AG04450 (cell line): ENCODE data around the gene MEF2A. TPM values are rescaled to one million over a fixed set of nuclear protein-coding genes. Genes with fewer than 3 reads are reported as not detected.

Experiments used
- CTCF ChIA-PET: fragments of 300-600, 350-600 bp; formaldehyde crosslinking; extraction: SDS; loops from one replicate; lab custom pipeline; 2022; ENCODE audit warnings: antibody characterized with exemption, inconsistent platforms; lab: Charles Lee
- POLR2A ChIA-PET: fragments of 350-600 bp; formaldehyde crosslinking; extraction: SDS; loops from one replicate; lab custom pipeline; 2021; ENCODE audit warnings: antibody characterized with exemption, inconsistent platforms; lab: Yijun Ruan, JAX
- DNase-seq: peaks from one replicate; pipeline ENCODE4 v3.0.0-alpha.2; 2011; ENCODE audit warnings: low read depth, low spot score
- H3K27ac ChIP-seq: one replicate; pipeline ENCODE4 v1.5.1; 2012; ENCODE audit warnings: low read depth, low read length, control low read depth
- H3K27me3 ChIP-seq: one replicate; pipeline ENCODE4 v1.6.0; 2012; ENCODE audit warnings: low read length; ENCODE audit not compliant: control insufficient read depth, insufficient read depth
- H3K4me3 ChIP-seq: 2 replicates; pipeline ENCODE4 v1.5.1; 2011; ENCODE audit warnings: mild to moderate bottlenecking, low read depth, low read length, control low read depth
- H3K9me3 ChIP-seq: 2 replicates; pipeline ENCODE4 v1.5.1; 2012; ENCODE audit warnings: low read length; ENCODE audit not compliant: control insufficient read depth, insufficient read depth
- polyA plus RNA-seq: library from polyadenylated mRNA; depleted of rRNA; stranded (reverse); fragments of >200 nt; gene quantifications from 2 replicates; pipeline ENCODE4 v1.2.3, GENCODE V29; 2011
- TF ChIP-seq, protein P1 (sequence below): IDR thresholded peaks from 2 replicates; pipeline ENCODE4 v1.5.1; 2011; ENCODE audit warnings: low read depth, low read length, control low read depth, inconsistent platforms

The MEF2A gene
- polyA plus RNA-seq, 1 experiment = 40.9 TPM

GRCh38 chr15:99696096-99696495, 130.3 kb downstream of the MEF2A start:
- POLR2A ChIA-PET = interaction anchor here (0.7 kb wide), 1 partner anchor 390 kb away, joined by 4 read pairs; no protein-coding TSS in a partner anchor
- H3K27me3 ChIP-seq = no peaks in the 10 kb centered on the region
- DNase-seq = no peak
- TF ChIP-seq, protein P1, sequence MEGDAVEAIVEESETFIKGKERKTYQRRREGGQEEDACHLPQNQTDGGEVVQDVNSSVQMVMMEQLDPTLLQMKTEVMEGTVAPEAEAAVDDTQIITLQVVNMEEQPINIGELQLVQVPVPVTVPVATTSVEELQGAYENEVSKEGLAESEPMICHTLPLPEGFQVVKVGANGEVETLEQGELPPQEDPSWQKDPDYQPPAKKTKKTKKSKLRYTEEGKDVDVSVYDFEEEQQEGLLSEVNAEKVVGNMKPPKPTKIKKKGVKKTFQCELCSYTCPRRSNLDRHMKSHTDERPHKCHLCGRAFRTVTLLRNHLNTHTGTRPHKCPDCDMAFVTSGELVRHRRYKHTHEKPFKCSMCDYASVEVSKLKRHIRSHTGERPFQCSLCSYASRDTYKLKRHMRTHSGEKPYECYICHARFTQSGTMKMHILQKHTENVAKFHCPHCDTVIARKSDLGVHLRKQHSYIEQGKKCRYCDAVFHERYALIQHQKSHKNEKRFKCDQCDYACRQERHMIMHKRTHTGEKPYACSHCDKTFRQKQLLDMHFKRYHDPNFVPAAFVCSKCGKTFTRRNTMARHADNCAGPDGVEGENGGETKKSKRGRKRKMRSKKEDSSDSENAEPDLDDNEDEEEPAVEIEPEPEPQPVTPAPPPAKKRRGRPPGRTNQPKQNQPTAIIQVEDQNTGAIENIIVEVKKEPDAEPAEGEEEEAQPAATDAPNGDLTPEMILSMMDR = no peak
- no peak overlapping the region for H3K4me3 ChIP-seq
- CTCF ChIA-PET = interaction anchor here (0.6 to 1.2 kb wide), 3 partner anchors 9 to 682 kb away, joined by 4 to 6 read pairs (median 4); no protein-coding TSS in a partner anchor
- no peaks in the 10 kb centered on the region for H3K9me3 ChIP-seq
- no peak overlapping the region for H3K27ac ChIP-seq

- DNase-seq = no peak
- Histone ChIP-seq H3K27ac (peak overlapping the region; percentile 74), H3K9me3 (no peaks in the 10 kb centered on the region), H3K27me3 (no peaks in the 10 kb centered on the region), H3K4me3 (no peak overlapping the region)
- ChIA-PET CTCF (interaction anchor here (0.6 to 4.1 kb wide), 35 partner anchors 10 to 431 kb away, joined by 3 to 244 read pairs (median 15); partner anchors contain the start of genes LYSMD4 and MEF2A), POLR2A (no interaction called here)
- TF ChIP-seq, protein P1 = no peak
Observed at GRCh38 chr15:99702895-99703602, 137.3 kb downstream of the MEF2A start.

- no peaks in the 10 kb centered on the region for H3K27me3 ChIP-seq
- H3K4me3 ChIP-seq = no peak overlapping the region
- ChIA-PET CTCF (interaction anchor here (0.6 to 4.1 kb wide), 109 partner anchors 8 to 1262 kb away, joined by 3 to 244 read pairs (median 6); partner anchors contain the start of genes LYSMD4 and MEF2A), POLR2A (interaction anchor here (0.6 to 1.0 kb wide), 2 partner anchors 115 to 452 kb away, joined by 3 read pairs; partner anchors contain the start of gene LRRC28)
- no peaks in the 10 kb centered on the region for H3K9me3 ChIP-seq
- no peak overlapping the region for H3K27ac ChIP-seq
- TF ChIP-seq, protein P1 = peak; percentile 78
- DNase-seq = peak; percentile 77
Observed at GRCh38 chr15:99703603-99704443, 138.0 kb downstream of the MEF2A start.

DNA sequence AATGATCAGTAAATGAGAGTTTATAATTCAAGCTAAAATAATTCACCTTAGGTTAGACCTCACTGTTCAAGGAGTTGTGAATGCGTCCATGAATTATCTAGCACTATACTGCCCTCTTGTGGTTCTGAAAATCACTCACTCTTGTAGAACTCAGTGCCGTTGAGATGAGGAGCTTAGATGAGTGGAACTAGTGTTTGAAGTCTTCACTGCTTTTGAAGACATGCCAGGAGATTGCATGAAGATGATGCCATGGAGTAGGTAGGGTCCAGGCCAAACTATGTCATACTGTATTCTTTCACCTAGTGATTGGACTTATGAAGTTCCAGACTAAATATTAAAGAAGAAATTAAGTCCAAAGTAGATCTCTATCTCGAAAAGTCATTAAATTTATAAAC, 138.7 kb downstream of the MEF2A start:
- peak; percentile 84 for DNase-seq
- no peaks in the 10 kb centered on the region for H3K27me3 ChIP-seq
- H3K27ac ChIP-seq = no peak overlapping the region
- no peaks in the 10 kb centered on the region for H3K9me3 ChIP-seq
- no peak overlapping the region for H3K4me3 ChIP-seq
- ChIA-PET POLR2A (interaction anchor here (0.6 to 1.0 kb wide), 5 partner anchors 29 to 477 kb away, joined by 3 to 10 read pairs (median 3); partner anchors contain the start of genes LRRC28 and LYSMD4), CTCF (interaction anchor here (0.5 to 4.1 kb wide), 119 partner anchors 9 to 1262 kb away, joined by 3 to 244 read pairs (median 5); partner anchors contain the start of genes LRRC28, LYSMD4 and MEF2A)
- TF ChIP-seq, protein P1 = peak; percentile 74
